B cell (primary cell): ENCODE data around the gene ACOT11.

ENCODE experiments used
- EZH2 ChIP-seq: IDR thresholded peaks from 2 replicates; pipeline ENCODE4 v1.6.1; 2012; ENCODE audit warnings: borderline replicate concordance, low read depth, mild to moderate bottlenecking, moderate library complexity, low read length; ENCODE audit not compliant: insufficient read depth, poor library complexity, severe bottlenecking
- TF ChIP-seq, protein P1 (sequence below): fragments of 200-600 bp; IDR thresholded peaks from one replicate; pipeline ENCODE4 v1.8.0; 2022; ENCODE audit warnings: antibody characterized with exemption, mild to moderate bottlenecking

GRCh38 chr1:54651608-54652007 is 103.6 kb downstream of the ACOT11 start:
- TF ChIP-seq, protein P1, sequence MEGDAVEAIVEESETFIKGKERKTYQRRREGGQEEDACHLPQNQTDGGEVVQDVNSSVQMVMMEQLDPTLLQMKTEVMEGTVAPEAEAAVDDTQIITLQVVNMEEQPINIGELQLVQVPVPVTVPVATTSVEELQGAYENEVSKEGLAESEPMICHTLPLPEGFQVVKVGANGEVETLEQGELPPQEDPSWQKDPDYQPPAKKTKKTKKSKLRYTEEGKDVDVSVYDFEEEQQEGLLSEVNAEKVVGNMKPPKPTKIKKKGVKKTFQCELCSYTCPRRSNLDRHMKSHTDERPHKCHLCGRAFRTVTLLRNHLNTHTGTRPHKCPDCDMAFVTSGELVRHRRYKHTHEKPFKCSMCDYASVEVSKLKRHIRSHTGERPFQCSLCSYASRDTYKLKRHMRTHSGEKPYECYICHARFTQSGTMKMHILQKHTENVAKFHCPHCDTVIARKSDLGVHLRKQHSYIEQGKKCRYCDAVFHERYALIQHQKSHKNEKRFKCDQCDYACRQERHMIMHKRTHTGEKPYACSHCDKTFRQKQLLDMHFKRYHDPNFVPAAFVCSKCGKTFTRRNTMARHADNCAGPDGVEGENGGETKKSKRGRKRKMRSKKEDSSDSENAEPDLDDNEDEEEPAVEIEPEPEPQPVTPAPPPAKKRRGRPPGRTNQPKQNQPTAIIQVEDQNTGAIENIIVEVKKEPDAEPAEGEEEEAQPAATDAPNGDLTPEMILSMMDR, result no peak
- TF ChIP-seq EZH2, result no peak
